HTR-8/SVneo (cell line): Measurements from ENCODE around the gene CYP2W1.
"Not testable (repeated sequence)": the region's sequence is repeated elsewhere in the genome, so short reads cannot be mapped to it uniquely, and the experiment has no call there.

Source experiments
- DNase-seq: peaks from one replicate; pipeline ENCODE4 v3.0.0; 2011; ENCODE audit warnings: low spot score, mixed read lengths; ENCODE audit not compliant: insufficient read length
- FAIRE-seq: peaks from 2 replicates; lab custom pipeline; 2011; peaks lifted over from hg19 to GRCh38; lab: Jason Lieb, UNC

Gene CYP2W1

GRCh38 chr7:949021-949934, 33.7 kb upstream of the CYP2W1 start:
- peak; percentile 63 for FAIRE-seq

DNA sequence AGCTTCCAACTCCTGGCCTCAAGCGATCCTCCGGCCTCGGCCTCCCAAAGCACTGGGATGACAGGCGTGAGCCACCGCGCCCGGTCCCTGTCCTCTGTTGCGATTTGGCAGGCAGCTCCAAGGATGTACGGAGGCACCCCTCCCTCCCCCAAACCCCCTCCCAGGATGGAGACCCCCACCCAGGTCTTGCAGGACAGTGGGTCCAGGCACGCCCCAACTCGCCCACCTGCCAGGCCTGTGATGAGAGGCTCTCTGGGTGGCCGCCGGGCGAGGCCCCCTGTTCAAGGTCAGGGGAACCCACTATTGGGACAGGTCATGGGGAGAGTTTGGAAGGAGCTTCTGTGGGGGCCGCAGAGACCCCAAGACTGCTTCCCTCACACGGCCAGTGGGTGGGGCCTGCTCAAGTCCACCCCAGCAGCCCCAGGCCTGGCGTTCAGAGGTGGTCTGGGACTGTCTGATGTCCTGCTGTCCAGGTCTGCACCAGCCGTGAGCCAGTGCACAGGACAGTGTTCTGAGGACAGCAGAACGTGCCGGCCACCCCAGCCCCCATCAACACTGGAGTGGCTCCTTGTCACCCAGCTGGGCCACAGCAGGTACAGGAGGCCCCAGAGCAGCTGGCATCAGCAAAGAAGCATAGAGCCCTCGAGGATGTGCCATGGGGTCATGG, 31.0 kb upstream of the CYP2W1 start:
- FAIRE-seq, result no peak

More at GRCh38 chr7:949021-949934, 33.7 kb upstream of the CYP2W1 start:
- DNase-seq, result no peak

DNA sequence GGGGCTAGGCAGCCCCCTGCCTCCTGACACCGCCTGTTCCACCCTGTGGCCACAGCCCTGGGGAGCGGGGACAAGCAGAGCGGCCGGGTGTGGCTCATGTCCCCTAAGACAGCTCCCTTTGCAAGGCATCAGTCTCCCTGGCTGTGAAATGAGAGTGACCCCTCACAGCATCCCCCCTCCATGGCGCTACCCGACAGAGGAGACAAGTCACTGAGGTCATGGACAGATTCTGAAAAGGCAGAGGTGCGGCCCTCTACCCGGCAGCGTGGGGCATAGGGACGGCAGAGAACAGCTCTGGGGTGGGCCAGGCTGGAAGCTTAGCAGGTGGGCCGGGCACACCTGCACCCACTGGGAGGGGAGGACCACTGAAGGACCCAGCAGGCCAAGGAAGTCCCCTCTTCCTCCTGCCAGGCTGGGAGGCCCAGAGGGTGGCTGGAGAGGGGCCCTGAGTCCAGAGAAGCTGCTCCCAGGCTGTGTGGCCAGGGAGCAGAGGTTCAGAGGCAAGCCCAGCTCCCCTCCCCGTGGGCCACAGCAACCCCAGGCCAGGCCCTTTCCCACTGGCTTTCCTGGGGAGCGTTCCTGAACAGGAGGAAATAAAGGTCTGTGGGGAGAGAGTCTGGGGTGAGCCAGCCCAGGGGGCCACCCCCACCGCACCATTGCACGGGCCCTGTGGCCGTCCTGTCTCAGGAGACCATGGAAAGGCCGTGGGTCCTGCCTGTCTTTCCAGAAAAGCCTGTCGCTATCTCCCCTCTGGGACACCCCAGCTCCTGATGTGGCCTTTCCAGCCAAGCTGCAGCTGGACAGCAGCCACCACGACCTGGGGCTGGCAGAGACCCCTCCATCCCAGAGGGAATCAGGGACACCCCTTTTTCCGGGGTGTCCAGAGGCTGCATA, 30.2 kb upstream of the CYP2W1 start:
- DNase-seq, result no peak
- FAIRE-seq, result no peak

More for the DNA sequence above, 31.0 kb upstream of the CYP2W1 start:
- DNase-seq, result no peak

GRCh38 chr7:953547-954327, 29.2 kb upstream of the CYP2W1 start:
- DNase-seq, result peak; percentile 65
- FAIRE-seq, result peak; percentile 9

DNA sequence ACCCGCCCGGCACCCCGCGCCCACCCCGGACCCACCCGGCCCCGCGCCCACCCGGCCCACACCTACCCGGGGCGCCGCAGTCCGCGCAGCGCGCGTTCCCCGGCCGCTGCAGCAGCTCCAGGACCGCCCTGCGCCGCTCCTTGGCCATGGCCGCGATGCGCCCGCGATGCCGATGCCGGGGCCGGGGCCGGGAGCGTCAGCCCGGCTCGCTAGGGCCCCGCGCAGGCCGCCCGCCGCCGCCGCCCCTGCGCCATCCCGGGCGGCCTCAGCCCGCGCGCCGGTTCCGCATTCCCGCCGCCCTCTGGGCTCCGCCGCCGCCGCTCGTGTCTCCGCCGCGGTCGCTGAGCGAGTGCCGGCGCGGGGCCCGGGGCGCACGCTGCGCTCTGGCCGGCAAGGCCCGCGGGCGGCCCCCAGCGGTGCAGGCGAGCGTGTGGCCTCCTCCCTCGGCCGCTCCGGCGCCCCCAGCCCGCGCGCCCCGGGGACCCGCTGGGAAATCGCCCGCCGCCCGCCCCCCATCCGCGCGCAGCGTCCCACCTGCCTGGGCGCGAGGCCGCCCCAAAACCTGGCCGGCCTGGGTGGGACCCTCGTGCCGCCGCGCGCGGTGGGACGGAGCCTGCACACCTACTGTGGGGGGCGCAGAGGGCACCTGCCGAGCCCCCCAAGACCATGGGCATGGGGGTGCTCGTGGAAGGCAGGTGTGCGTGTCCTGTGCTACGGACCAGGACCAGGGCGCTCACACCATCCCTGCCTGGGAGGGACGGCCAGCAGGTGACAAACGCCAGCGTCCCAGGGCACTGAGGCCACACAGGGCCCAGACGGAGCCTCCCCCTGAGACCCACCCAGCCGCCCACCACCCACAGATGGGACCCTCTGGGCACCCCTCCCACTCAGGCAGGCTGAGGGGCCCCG, 28.4 kb upstream of the CYP2W1 start, which contains the start of gene ADAP1:
ADAP1 (minus strand) TSS at position 351 of the 909 bp plus-strand sequence; CDS start at position 148, 203 bp downstream.
- DNase-seq (peak; percentile 74), FAIRE-seq (peak; percentile 72)

- DNase-seq (no peak), FAIRE-seq (no peak)
Observed at GRCh38 chr7:956031-956430, 26.9 kb upstream of the CYP2W1 start.

GRCh38 chr7:957418-958220, 25.4 kb upstream of the CYP2W1 start:
- FAIRE-seq (no peak), DNase-seq (no peak)

DNA sequence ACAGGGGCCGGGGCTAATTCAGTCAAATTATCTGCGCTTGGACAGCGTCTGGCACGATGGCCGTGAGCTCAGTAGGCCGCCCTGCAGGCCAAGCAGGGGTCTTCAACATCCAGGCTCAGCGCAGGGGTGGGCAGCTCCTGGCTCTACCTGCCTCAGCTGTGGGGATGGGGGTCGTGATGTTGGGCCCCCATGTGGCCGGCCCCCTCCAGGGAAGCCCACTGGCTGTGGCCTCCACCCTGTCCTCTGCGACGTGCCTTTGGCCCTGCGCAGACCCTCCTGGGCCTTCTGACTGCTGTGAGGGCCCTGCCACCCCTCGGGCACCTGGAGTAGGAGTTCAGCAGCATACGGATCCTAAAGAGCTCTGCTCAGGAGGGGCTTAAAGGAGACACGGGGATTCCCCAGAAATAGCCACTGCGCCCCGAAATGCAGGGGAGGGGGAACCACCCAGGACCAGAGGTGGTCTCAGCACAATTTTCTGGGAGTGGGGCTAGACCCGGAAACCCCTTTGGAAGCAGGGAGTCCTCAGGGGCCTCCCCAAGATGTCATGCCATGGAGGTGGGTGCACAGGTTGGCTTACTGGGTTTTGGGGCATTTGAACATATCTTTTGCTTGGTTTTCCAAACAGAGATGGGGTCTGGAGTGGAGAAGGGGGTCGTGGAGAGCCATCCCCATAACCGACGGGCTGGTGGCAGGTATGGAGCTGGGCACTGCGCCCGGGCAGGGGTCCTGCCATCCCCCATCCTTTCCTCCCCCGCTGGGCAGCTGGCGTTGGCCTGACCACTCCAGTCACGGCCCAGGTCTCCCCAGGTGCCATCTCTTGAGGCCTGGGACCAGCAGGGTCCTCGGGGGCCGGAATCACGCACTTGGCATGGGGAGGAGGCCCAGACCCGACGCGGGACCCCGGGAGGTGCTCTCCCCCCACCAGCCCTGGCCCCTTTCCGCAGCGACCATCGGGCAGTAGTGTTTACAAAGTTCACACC, 24.5 kb upstream of the CYP2W1 start:
- FAIRE-seq, result no peak
- DNase-seq, result no peak

DNA sequence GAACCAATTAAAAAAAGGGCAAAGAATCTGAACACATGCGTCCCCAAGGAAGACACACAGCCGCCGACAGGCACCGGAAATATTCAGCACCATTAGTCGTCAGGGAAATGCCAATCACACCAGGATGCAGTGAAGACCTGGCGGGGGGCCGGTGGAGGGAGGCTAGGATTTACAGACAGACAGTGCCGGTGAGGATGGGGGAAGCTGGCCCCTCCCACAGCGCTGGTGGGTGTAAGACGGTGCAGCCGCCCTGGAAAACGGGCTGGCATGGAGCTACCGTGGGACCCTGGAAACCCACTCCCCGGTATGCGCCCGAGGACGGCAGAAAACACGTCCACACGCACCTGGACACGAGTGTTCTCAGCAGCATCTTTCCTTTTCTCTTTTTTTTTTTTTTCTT, 23.7 kb upstream of the CYP2W1 start:
- DNase-seq (no peak), FAIRE-seq (no peak)

- not testable (repeated sequence) for DNase-seq, FAIRE-seq
Observed at GRCh38 chr7:959740-960139, 23.2 kb upstream of the CYP2W1 start.

- DNase-seq, result no peak
- FAIRE-seq, result no peak
Observed at GRCh38 chr7:960269-960871, 22.6 kb upstream of the CYP2W1 start.

DNA sequence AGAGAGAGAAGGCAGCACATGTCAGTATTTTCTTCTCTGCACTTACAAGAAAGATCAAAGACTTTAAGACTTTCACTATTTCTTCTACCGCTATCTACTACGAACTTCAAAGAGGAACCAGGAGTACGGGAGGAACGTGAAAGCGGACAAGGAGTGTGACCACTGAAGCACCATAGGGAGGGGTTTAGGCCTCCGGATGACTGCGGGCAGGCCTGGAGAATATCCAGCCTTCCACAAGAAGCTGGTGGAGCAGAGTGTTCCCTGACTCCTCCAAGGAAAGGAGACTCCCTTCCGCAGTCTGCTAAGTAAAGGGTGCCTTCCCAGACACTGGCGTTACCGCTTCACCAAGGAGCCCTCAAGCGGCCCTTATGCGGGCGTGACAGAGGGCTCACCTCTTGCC, 22.0 kb upstream of the CYP2W1 start:
- not testable (repeated sequence) for DNase-seq, FAIRE-seq

- FAIRE-seq, result peak; percentile 51
Observed at GRCh38 chr7:961546-962400, 21.2 kb upstream of the CYP2W1 start.

DNA sequence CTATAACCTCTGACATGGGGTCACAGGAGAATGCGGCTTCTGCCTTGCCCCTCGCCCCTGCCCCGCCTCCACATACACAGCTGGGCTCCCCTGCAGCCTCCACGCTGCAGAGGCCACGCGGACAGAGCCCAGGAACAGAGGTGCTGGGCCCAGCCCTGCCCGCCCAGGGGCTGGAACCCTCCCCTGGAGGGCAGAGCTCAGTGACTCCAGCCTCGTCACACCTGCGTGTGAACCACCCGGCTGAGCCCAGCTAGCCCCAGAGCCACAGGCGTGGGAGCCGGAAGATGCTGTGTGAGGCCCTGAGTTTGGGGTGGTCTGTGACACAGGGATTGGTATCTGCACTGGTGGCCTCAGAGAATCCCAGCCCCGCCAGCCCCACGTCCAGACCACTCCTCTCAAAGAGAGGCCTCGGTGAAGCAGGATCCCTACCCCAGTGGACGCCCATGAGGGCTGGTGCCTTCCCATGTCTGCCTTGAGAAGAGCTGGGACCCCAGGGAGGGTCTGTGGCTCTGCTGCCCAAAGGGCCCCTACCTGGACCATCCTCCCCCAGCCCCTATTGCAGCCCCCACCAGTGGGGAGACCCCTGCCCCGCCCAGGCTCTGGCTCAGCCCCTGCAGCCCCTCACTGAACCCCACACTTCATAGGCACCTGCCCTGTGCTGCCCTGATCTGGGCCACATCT, 20.4 kb upstream of the CYP2W1 start:
- DNase-seq, result no peak
- no peak for FAIRE-seq

More at GRCh38 chr7:961546-962400, 21.2 kb upstream of the CYP2W1 start:
- no peak for DNase-seq
